ENCODE results near the gene EFL1. TPM values are rescaled to one million over a fixed set of nuclear protein-coding genes. Genes with fewer than 3 reads are reported as not detected.

Gene EFL1
- total and polyA plus RNA-seq, 9 of the 15 experiments (the other 6 are each of a cell fraction or from before 2014, with no cell fraction given) = 4.8 to 32.5 (median 16.9) TPM

- peak; percentile 42 to 79; a peak in 3 of 4 replicates for TF ChIP-seq RAD21 (CRISPR knock-in tag; conservative IDR thresholded peaks at IDR 0.05 in 1 of 2, IDR thresholded peaks at IDR 0.05 in 1 of 2)
- no peak for TF ChIP-seq ZSCAN29 (IDR thresholded peaks at IDR 0.05)
Observed at GRCh38 chr15:82103468-82103867, 159.1 kb downstream of the EFL1 start (continued).

- no peaks in the 10 kb centered on the region for H3K79me2 ChIP-seq (ENCODE audit: control insufficient read depth, insufficient read depth, low read length)
- no peak for DNase-seq (ENCODE audit: extremely low read depth in 1 of 4, low spot score in 3 of 4)
- ATAC-seq = no peak
- no peaks in the 10 kb centered on the region for H3K9me1 ChIP-seq (ENCODE audit: control insufficient read depth, insufficient read depth, low read length)
- no peaks in the 10 kb centered on the region for H3K36me3 ChIP-seq (ENCODE audit: control insufficient read depth, insufficient read depth, low read length)
- BruUV-seq (replicated peaks) = no TSS peak
- H3K4me3 ChIP-seq = no peak overlapping the region
- H3K9ac ChIP-seq (ENCODE audit: insufficient read depth in 1 of 2, low read depth in 2 of 2, low read length in 2 of 2) = no peak overlapping the region
- no peak for FAIRE-seq
- H3K4me1 ChIP-seq (replicated peaks in 1 of 2; ENCODE audit: control insufficient read depth in 2 of 2, insufficient read depth in 2 of 2, low read length in 2 of 2) = peaks cover 0 to 5% of the 10 kb centered on the region in 2 experiments; a peak in 2 of 5 replicates
- no peak overlapping the region for H3K4me2 ChIP-seq (ENCODE audit: insufficient read depth, low read length)
- no peak overlapping the region for H3K27ac ChIP-seq (ENCODE audit: extremely low read depth, low read depth, low read length)
- in situ Hi-C loops (cut with MboI) (loop anchor here (25.0 kb wide), 1 partner anchor 613 kb away; no protein-coding TSS in a partner anchor), intact Hi-C loops (cut with micrococcal nuclease) (loop anchor here (10.0 kb wide), 1 partner anchor 696 kb away; no protein-coding TSS in a partner anchor)
- 9% methylated on average over 12 of the region's 12 CpGs for WGBS (ENCODE audit: insufficient coverage, low coverage, missing lambda C conversion rate)
- peaks cover 28 to 36% of the 10 kb centered on the region in 2 experiments; a peak in 4 of 5 replicates for H3K27me3 ChIP-seq (ENCODE audit: control insufficient read depth in 2 of 2, insufficient read depth in 2 of 2, low read length in 2 of 2)
- no peak overlapping the region for H2AFZ ChIP-seq (ENCODE audit: low read depth, low read length)
- CTCF ChIA-PET (ENCODE audit: low intra/inter-chr PET ratio) = no interaction called here
- H4K20me1 ChIP-seq (replicated peaks; ENCODE audit: control insufficient read depth, insufficient read depth, low read length) = no peaks in the 10 kb centered on the region
- H3K9me3 ChIP-seq (replicated peaks; ENCODE audit: control insufficient read depth, insufficient read depth, low read depth, low read length) = no peaks in the 10 kb centered on the region
- TF ChIP-seq HDAC8 (tag; IDR thresholded peaks at IDR 0.05) (no peak), ZNF316 (IDR thresholded peaks at IDR 0.05) (no peak), AFF4 (CRISPR knock-in tag; IDR thresholded peaks at IDR 0.05) (no peak), BHLHE40 (IDR thresholded peaks at IDR 0.05; ENCODE audit: low read length) (no peak), MLLT1 (IDR thresholded peaks at IDR 0.05) (no peak), SMARCA5 (IDR thresholded peaks at IDR 0.05) (no peak)
- POLR2A ChIA-PET = interaction anchor here (0.7 to 1.2 kb wide), 5 partner anchors 8 to 57 kb away, joined by 3 to 4 read pairs (median 3); no protein-coding TSS in a partner anchor
Observed at GRCh38 chr15:82100111-82100929, 162.2 kb downstream of the EFL1 start.

Measured in K562 (cell line).